Measurements from ENCODE around the gene MTA1. TPM values are rescaled to one million over a fixed set of nuclear protein-coding genes. Genes with fewer than 3 reads are reported as not detected.
A peak's percentile ranks its signal among the peaks of the same experiment; 100 is the strongest.

The MTA1 gene
- total RNA-seq, 4 donors from 2014 or later: 75.7 to 295 (median 165) TPM

DNA sequence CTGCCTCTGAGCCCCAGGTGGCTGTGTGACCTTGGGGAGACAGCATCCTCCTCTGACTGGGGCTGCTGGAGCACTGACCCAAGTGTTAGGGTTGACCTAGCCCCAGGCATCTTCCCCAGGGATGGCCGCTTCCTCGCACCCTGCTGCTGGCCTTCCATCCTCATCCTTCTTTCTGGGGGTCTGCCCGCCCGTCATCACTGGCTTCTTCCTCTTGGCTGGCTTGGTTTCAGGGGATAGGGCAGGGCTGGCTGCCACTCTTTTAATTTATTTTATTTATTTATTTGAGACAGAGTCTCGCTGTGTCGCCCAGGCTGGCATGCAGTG lies 74.9 kb downstream of the MTA1 start:
- DNase-seq: no peak
- H3K4me3 ChIP-seq: no peak overlapping the region
- no peak overlapping the region for H3K27ac ChIP-seq
- no peaks in the 10 kb centered on the region for H3K27me3 ChIP-seq
- TF ChIP-seq POLR2A (IDR thresholded peaks at IDR 0.05): no peak
- peaks cover 0 to 17% (median 0%) of the 10 kb centered on the region in 3 donors for H3K36me3 ChIP-seq
- no peaks in the 10 kb centered on the region for H3K9me3 ChIP-seq
- H3K4me1 ChIP-seq: peaks cover 0 to 10% (median 4%) of the 10 kb centered on the region in 4 donors

DNA sequence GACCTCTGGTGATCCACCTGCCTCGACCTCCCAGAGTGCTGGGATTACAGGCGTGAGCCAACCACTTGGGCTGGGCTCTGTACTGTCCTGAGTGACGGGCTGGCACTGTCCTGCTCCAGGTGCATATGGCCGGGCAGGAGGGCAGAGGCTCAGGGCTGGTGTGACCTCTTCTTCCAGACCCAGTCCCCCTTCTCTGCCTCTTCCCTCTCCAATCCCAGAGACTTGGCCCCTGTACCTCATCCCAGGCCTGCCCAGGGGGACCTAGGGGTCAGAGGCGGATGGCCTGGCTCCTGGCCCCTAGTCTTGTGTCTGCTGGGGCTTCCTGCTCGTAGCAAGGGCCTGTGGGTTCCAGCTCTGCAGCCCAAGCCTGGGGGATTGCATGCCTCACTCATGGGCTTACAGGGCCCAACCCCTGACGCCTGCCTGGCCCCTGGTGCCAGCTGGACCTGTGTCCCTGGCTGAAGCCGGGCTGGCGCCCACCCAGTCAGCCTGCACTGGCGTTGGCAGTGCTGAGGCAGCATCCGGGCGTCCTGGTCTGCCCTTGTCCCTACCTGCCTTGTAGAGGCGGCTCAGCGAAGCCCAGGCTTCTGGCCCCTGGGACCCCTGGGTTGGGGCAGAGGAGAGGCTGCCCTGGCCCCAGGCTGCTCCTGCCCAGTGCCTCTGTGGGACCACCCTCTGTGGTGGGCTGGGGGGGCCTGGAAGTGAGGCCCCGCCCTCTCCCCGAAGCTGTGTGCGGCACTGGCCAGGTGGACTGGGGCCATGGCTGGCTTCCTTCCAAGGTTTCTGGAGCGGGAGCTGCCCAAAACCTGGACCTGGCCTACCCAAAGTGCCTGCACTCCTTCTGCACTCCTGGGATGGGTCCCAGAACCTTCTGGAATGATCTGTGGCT lies 75.7 kb downstream of the MTA1 start:
- peaks cover 0 to 17% (median 0%) of the 10 kb centered on the region in 3 donors for H3K36me3 ChIP-seq
- H3K4me3 ChIP-seq: no peak overlapping the region
- TF ChIP-seq, protein P1, sequence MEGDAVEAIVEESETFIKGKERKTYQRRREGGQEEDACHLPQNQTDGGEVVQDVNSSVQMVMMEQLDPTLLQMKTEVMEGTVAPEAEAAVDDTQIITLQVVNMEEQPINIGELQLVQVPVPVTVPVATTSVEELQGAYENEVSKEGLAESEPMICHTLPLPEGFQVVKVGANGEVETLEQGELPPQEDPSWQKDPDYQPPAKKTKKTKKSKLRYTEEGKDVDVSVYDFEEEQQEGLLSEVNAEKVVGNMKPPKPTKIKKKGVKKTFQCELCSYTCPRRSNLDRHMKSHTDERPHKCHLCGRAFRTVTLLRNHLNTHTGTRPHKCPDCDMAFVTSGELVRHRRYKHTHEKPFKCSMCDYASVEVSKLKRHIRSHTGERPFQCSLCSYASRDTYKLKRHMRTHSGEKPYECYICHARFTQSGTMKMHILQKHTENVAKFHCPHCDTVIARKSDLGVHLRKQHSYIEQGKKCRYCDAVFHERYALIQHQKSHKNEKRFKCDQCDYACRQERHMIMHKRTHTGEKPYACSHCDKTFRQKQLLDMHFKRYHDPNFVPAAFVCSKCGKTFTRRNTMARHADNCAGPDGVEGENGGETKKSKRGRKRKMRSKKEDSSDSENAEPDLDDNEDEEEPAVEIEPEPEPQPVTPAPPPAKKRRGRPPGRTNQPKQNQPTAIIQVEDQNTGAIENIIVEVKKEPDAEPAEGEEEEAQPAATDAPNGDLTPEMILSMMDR (IDR thresholded peaks at IDR 0.05): no peak
- no peak for TF ChIP-seq POLR2A (IDR thresholded peaks at IDR 0.05)
- H3K27me3 ChIP-seq: no peaks in the 10 kb centered on the region
- H3K27ac ChIP-seq: no peak overlapping the region
- peaks cover 0 to 9% (median 4%) of the 10 kb centered on the region in 4 donors for H3K4me1 ChIP-seq
- peak in 1 of 3 donors; percentile 45 for DNase-seq
- no peaks in the 10 kb centered on the region for H3K9me3 ChIP-seq

DNA sequence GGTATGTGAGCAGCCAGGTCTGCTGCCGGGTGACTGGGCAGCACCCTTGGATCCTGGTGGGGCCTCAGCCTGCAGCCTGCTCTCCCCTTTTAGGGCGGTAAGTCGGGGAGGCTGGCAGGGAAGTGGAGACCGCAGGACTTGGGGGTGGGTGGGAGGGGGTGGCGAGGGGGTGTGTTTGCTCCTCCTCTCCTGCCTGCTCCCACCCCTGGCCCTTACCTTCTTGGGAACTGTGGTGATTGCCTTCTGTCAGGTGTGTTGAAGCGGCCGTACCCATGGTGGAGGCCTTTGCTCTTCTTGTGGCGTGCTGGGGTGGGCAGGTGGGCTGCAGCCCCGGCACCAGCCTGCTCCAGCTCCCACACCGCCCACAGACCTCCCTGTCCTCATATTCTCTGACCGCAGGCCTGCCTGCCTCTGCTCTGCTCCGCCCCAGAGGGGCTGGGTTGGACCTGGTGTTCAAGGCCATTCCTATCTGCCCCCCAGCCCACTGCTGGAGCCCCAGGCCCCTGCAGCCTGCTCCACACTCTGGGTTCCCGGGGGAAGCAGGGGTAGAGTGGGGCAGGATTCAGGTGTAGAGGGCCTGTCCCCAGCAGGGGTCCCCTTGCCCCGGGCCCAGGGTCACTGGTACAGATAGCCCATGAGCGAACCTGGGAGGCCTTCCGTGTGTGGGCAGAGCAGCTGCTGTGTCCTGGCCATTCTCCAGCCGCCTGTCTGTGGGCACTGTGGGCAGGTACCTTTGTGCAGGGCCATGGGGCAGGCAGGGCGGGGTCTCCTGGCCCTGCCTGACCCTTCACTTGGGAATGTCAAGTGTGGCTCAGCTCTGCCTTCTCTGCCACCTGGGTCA lies 76.6 kb downstream of the MTA1 start:
- no peak for DNase-seq

DNA sequence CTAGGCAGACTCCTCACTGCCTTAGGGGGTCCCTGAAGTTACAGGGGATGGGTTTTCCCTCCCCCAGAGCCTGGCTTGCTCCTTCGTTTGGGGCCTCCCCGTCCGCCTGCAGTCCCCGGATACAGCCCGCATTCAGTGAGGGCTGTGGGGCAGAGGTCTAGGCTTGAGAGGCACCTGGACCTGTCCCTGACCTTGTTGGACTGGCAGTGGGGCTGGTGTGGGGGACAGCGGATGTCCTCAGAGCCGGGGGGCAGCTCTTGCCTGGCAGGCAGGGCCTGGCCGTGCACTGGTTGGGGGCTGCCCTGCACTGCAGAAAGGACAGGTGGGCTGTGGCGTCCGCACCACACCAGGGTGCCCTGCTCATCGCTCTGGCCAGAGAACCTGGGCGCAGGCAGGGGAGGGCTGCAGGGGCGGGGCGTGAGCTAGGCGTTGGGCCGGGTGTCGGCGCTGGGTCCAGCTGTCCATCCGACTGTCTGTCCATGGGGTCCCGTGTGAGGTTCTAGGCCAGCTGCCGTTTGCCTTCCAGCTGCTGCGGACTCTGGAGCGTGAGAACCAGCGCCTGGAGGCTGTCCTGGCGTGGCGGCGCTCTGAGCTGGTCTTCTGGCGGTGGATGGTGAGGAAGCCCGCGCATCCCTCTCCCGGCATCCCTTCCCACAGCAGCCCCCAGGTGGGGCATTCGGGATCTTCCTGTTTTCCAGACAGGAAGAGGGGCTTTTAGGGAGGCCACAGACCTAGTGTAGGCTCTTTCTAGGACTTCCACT lies 77.4 kb downstream of the MTA1 start:
- no peak overlapping the region for H3K27ac ChIP-seq
- no peak for TF ChIP-seq POLR2A (IDR thresholded peaks at IDR 0.05)
- TF ChIP-seq, protein P1 (IDR thresholded peaks at IDR 0.05): no peak
- no peak overlapping the region for H3K4me3 ChIP-seq
- H3K27me3 ChIP-seq: no peaks in the 10 kb centered on the region
- H3K36me3 ChIP-seq: peaks cover 0 to 17% (median 0%) of the 10 kb centered on the region in 3 donors
- H3K4me1 ChIP-seq: peaks cover 0 to 3% (median under 1%) of the 10 kb centered on the region in 4 donors
- DNase-seq: no peak
- no peaks in the 10 kb centered on the region for H3K9me3 ChIP-seq

More for the DNA sequence above, 76.6 kb downstream of the MTA1 start:
- peaks cover 0 to 9% (median 4%) of the 10 kb centered on the region in 4 donors for H3K4me1 ChIP-seq
- H3K27me3 ChIP-seq: no peaks in the 10 kb centered on the region
- no peaks in the 10 kb centered on the region for H3K9me3 ChIP-seq
- no peak overlapping the region for H3K27ac ChIP-seq
- H3K4me3 ChIP-seq: no peak overlapping the region
- H3K36me3 ChIP-seq: peaks cover 0 to 17% (median 0%) of the 10 kb centered on the region in 3 donors
- TF ChIP-seq POLR2A (IDR thresholded peaks at IDR 0.05): no peak
- TF ChIP-seq, protein P1 (IDR thresholded peaks at IDR 0.05): no peak

DNA sequence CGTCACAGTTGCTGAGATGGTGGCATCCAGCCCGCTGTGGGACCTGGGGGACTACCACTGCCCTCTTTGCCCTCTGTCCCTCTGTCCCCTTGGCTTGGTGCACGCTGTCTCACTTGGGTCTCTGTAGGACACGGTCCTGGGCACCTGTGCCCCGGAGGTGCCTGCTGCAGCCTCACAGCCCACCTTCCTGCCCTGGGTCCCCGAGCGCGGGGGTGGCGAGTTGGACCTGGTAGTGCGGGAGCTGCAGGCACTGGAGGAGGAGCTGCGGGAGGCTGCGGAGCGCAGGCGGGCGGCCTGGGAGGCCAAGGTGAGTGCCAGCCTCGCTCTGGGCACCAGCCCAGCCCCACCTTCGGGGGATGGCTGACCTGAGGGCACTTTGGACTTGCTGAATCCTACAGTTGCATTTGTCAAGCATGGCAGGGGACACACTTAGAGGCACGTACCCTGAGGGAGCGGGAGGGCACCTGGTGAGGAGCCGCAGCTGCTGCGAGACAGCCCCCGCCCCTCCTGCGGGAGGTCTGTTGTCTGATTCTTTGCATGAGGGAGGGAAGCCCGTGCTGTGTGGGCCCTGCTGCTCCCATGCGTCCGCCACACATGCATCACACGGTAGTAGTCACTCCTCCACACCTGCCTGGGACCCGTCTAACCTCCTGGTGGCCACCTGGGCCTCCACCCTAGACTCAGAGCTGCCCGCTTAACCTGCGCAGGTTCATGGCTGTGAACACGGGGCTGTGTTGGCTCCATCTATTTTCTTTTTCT lies 78.2 kb downstream of the MTA1 start:
- H3K36me3 ChIP-seq: peaks cover 0 to 14% (median 0%) of the 10 kb centered on the region in 3 donors
- no peaks in the 10 kb centered on the region for H3K4me1 ChIP-seq
- H3K9me3 ChIP-seq: no peaks in the 10 kb centered on the region
- no peaks in the 10 kb centered on the region for H3K27me3 ChIP-seq
- DNase-seq: no peak
- TF ChIP-seq, protein P1 (IDR thresholded peaks at IDR 0.05): no peak
- TF ChIP-seq POLR2A (IDR thresholded peaks at IDR 0.05): no peak
- no peak overlapping the region for H3K27ac ChIP-seq
- H3K4me3 ChIP-seq: no peak overlapping the region

Measured in Peyer's patch (tissue), 4 donors.